Measurements from ENCODE around the gene TMC6.

Gene TMC6

GRCh38 chr17:78110363-78111015 lies 18.1 kb downstream of the TMC6 start:
- Mint-ChIP-seq H3K27me3 (no peaks in the 10 kb centered on the region), H3K4me3 (peak overlapping the region in 1 of 2 donors; percentile 53), H3K9me3 (no peaks in the 10 kb centered on the region), H3K27ac (peak overlapping the region in 1 of 2 donors; percentile 84), H3K36me3 (ENCODE audit: insufficient read depth) (peaks cover 71% of the 10 kb centered on the region), H3K4me1 (ENCODE audit: low read depth in 2 of 2) (peaks cover 34 to 38% of the 10 kb centered on the region in 2 donors)
- ATAC-seq (replicated peaks) (no peak), DNase-seq (no peak)

DNA sequence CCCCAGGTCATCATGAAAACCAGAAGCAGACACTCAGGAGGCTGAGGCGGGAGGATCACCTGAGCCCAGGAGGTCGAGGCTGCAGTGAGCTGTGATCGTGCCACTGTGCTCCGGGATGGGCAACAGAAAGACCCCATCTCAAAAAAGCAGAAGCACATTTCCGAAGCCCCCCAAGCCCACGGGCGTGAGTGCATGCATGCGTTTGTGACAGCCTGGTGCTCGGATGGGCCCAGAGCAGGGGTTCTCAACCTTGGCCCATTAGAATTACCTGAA lies 19.1 kb downstream of the TMC6 start:
- no peaks in the 10 kb centered on the region for H3K9me3 Mint-ChIP-seq

DNA sequence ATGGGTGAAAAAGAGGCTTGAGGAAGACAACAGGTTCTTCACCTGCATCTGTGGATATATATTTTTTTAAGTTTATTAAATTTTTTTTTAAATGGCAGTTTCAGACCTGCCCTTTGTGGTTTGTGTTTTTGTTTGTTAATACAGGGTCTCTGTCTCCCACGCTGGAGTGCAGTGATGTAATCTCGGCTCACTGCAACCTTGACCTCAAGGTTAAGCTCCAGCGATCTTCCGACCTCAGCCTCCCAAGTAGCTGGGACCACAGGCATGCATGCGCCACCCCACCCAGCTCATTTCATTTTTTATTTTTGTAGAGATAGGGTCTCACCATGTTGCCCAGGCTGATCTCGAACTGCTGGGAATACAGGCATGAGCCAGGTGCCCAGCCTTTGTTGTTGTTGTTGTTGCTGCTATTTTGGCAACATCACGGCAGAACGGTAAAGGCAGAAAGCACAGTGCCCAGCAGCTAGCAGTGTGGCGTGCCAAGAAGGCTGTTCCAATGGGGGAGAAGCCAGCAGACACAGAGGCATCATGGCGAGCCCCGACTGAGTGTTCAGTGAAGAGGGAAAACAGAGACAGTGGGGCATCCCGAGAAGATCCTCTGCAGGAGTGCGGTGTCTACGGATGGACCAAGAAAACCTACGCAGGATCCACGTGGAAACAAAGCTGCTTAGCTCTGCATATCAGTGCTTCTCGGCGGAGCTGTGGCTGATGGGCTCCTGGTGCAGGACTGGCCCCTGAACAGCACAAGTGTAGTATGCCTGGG lies 19.6 kb downstream of the TMC6 start:
- H3K36me3 Mint-ChIP-seq (ENCODE audit: insufficient read depth) = peaks cover 67% of the 10 kb centered on the region
- H3K4me3 Mint-ChIP-seq = no peak overlapping the region
- ATAC-seq (replicated peaks) (no peak), DNase-seq (no peak)
- peak overlapping the region in 1 of 2 donors; percentile 3 for H3K27ac Mint-ChIP-seq
- H3K27me3 Mint-ChIP-seq = no peaks in the 10 kb centered on the region
- peaks cover 22 to 25% of the 10 kb centered on the region in 2 donors for H3K4me1 Mint-ChIP-seq (ENCODE audit: low read depth in 2 of 2)
- H3K9me3 Mint-ChIP-seq = no peaks in the 10 kb centered on the region

More for the DNA sequence above, 19.1 kb downstream of the TMC6 start:
- no peak for DNase-seq
- H3K27ac Mint-ChIP-seq = no peak overlapping the region
- ATAC-seq (replicated peaks) = no peak
- H3K36me3 Mint-ChIP-seq (ENCODE audit: insufficient read depth) = peaks cover 72% of the 10 kb centered on the region
- H3K4me3 Mint-ChIP-seq = no peak overlapping the region
- no peaks in the 10 kb centered on the region for H3K27me3 Mint-ChIP-seq
- H3K4me1 Mint-ChIP-seq (ENCODE audit: low read depth in 2 of 2) = peaks cover 28 to 30% of the 10 kb centered on the region in 2 donors

DNA sequence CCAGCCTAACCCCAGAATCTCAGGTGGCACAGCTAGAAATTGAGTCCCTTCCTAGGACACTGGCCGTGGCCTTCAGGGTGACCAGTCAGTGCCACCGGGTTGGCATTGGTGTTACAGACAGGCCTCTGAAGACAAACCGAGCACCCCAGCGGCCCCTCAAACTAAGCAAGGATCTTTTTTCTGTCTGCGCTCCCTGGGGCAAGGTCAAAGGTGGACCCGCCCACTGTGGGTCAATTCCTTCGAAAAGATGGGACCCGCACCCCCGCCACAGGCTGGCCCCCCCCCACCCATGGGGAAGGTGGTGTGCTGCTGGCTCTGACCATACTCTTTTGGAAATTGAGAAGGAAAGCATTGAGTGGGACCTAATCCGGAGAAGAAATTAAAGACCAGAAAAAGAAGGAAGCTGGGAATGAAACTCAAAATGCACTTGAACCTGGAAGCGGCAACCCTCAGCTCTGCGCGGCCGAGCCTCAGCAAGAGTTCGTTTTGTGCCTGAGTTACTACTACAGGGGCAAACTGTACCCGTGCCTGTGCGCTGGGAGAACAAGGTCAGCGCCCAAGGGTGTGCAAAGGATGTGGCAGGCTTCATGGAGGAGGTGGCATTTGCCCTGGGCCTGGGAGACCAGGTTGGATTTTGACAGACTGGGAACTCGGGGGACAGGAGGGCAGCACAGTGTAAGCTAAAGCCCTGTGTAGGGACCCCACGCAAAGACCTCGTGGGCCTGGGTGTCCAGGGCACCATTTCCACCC lies 20.4 kb downstream of the TMC6 start:
- ATAC-seq (replicated peaks) (no peak), DNase-seq (no peak)
- peak overlapping the region in 1 of 2 donors; percentile 44 for H3K27ac Mint-ChIP-seq
- H3K27me3 Mint-ChIP-seq = no peaks in the 10 kb centered on the region
- H3K4me3 Mint-ChIP-seq = no peak overlapping the region
- no peaks in the 10 kb centered on the region for H3K9me3 Mint-ChIP-seq
- peaks cover 15 to 18% of the 10 kb centered on the region in 2 donors for H3K4me1 Mint-ChIP-seq (ENCODE audit: low read depth in 2 of 2)
- peaks cover 61% of the 10 kb centered on the region for H3K36me3 Mint-ChIP-seq (ENCODE audit: insufficient read depth)

DNA sequence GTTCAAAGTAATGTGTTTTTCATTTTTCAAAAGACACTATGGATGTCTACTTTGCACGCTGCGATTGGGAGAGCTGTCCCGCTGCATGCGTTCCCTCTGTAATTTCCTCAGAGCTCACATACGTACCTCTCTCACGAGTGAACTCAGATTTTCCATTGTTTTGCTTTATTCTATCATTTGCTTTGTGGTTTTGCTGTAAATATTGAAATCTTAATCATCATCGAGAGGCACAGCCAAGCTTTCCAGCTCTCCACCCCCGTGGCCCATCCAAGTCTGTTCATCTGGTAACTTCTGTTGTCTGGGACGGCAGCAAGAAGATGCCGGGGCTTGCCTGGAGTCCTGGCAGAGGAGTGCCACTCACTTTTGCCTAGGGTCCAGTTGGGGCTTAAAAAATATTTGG lies 21.1 kb downstream of the TMC6 start:
- H3K27me3 Mint-ChIP-seq = no peaks in the 10 kb centered on the region
- no peak for DNase-seq
- no peaks in the 10 kb centered on the region for H3K9me3 Mint-ChIP-seq
- H3K36me3 Mint-ChIP-seq (ENCODE audit: insufficient read depth) = peaks cover 61% of the 10 kb centered on the region
- H3K4me3 Mint-ChIP-seq = no peak overlapping the region
- H3K4me1 Mint-ChIP-seq (ENCODE audit: low read depth in 2 of 2) = peaks cover 9 to 12% of the 10 kb centered on the region in 2 donors
- ATAC-seq (replicated peaks) = no peak
- H3K27ac Mint-ChIP-seq = peak overlapping the region in 1 of 2 donors; percentile 44

DNA sequence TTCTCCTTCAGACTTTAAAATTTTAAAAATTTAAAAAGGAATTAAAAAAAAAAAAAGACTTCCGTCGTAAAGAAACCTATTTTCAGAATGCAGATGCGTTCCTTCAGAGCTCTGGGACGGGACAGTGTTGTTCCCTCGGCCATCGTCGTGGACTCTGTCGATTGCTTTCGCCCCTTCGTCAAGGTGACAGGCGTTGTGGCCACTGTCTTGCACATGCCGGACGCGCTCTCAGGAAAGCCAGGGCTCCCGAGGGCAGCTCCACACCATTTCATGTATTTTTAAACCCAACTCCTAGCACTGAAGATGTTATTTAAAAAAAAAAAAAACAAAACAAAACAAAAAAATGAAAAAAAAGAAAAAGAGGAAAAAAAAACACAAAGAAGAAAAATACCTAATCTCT lies 22.3 kb downstream of the TMC6 start:
- ATAC-seq (replicated peaks) (no peak), DNase-seq (no peak)
- Mint-ChIP-seq H3K36me3 (ENCODE audit: insufficient read depth) (peaks cover 65% of the 10 kb centered on the region), H3K27ac (no peak overlapping the region), H3K4me3 (no peak overlapping the region), H3K27me3 (no peaks in the 10 kb centered on the region), H3K9me3 (no peaks in the 10 kb centered on the region), H3K4me1 (ENCODE audit: low read depth in 2 of 2) (peaks cover 8 to 11% of the 10 kb centered on the region in 2 donors)

GRCh38 chr17:78105551-78105950 lies 23.0 kb downstream of the TMC6 start:
- H3K27me3 Mint-ChIP-seq = no peaks in the 10 kb centered on the region
- peaks cover 65% of the 10 kb centered on the region for H3K36me3 Mint-ChIP-seq (ENCODE audit: insufficient read depth)
- no peaks in the 10 kb centered on the region for H3K9me3 Mint-ChIP-seq
- no peak overlapping the region for H3K4me3 Mint-ChIP-seq
- ATAC-seq (replicated peaks) (no peak), DNase-seq (no peak)
- H3K27ac Mint-ChIP-seq = no peak overlapping the region
- peaks cover 6% of the 10 kb centered on the region in 2 donors for H3K4me1 Mint-ChIP-seq (ENCODE audit: low read depth in 2 of 2)

- ATAC-seq (replicated peaks) = no peak
- H3K4me1 Mint-ChIP-seq (ENCODE audit: low read depth in 2 of 2) = peaks cover 5% of the 10 kb centered on the region in 2 donors
- H3K27me3 Mint-ChIP-seq = no peaks in the 10 kb centered on the region
- DNase-seq = no peak
- H3K36me3 Mint-ChIP-seq (ENCODE audit: insufficient read depth) = peaks cover 65% of the 10 kb centered on the region
- H3K27ac Mint-ChIP-seq = no peak overlapping the region
- no peak overlapping the region for H3K4me3 Mint-ChIP-seq
- no peaks in the 10 kb centered on the region for H3K9me3 Mint-ChIP-seq
Observed at GRCh38 chr17:78105101-78105500, 23.5 kb downstream of the TMC6 start.

DNA sequence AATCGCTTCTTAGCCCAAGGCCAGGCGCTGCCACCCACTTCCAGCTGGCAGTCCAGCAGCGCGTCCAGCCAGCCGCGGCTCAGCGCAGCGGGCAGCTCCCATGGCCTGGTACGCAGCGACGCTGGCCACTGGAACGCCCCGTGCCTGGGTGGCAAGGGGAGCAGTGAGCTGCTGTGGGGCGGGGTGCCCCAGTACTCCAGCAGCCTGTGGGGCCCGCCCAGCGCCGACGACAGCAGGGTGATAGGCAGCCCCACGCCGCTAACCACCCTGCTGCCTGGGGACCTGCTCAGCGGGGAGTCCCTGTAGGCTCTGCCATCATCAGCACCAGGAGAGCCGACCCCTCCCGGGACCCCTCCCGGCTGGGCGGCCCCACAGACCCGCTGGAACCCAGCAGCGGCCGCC lies 24.0 kb downstream of the TMC6 start:
- Mint-ChIP-seq H3K9me3 (no peaks in the 10 kb centered on the region), H3K4me3 (no peak overlapping the region), H3K27me3 (no peaks in the 10 kb centered on the region), H3K4me1 (ENCODE audit: low read depth in 2 of 2) (peaks cover 5% of the 10 kb centered on the region in 2 donors), H3K27ac (no peak overlapping the region), H3K36me3 (ENCODE audit: insufficient read depth) (peaks cover 63% of the 10 kb centered on the region)
- DNase-seq (no peak), ATAC-seq (replicated peaks) (no peak)

DNA sequence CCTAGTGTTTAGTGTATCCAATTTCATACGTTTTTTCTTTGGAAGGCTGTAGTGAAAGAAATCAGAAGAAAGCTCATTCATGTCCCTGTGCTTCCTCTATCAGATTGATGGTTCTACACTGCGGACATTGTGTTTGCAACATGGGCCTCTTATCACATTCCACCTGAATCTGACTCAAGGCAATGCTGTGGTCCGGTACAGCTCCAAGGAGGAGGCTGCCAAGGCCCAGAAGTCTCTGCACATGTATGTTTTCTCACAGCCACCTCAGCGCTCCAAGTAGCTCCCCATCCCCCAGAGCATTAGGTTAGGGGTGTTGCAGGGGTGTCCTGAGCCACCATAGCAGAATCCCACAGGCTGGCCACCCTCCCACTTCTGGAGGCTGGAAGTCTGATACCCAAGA lies 25.2 kb downstream of the TMC6 start:
- Mint-ChIP-seq H3K9me3 (no peaks in the 10 kb centered on the region), H3K36me3 (ENCODE audit: insufficient read depth) (peaks cover 64% of the 10 kb centered on the region), H3K4me1 (ENCODE audit: low read depth in 2 of 2) (peaks cover under 1 to 5% of the 10 kb centered on the region in 2 donors), H3K27ac (no peak overlapping the region), H3K27me3 (no peaks in the 10 kb centered on the region), H3K4me3 (no peak overlapping the region)
- DNase-seq = no peak
- no peak for ATAC-seq (replicated peaks)

- Mint-ChIP-seq H3K9me3 (no peaks in the 10 kb centered on the region), H3K27ac (peak overlapping the region; percentile 12 to 49)
- no peak for ATAC-seq (replicated peaks)
Observed at GRCh38 chr17:78101542-78101941, 27.0 kb downstream of the TMC6 start.

GRCh38 chr17:78101112-78101511 lies 27.4 kb downstream of the TMC6 start:
- peak overlapping the region in 1 of 2 donors; percentile 12 for H3K27ac Mint-ChIP-seq
- DNase-seq = no peak
- no peaks in the 10 kb centered on the region for H3K4me1 Mint-ChIP-seq (ENCODE audit: low read depth in 2 of 2)
- no peak for ATAC-seq (replicated peaks)
- no peak overlapping the region for H3K4me3 Mint-ChIP-seq
- no peaks in the 10 kb centered on the region for H3K27me3 Mint-ChIP-seq
- H3K36me3 Mint-ChIP-seq (ENCODE audit: insufficient read depth) = peaks cover 75% of the 10 kb centered on the region
- H3K9me3 Mint-ChIP-seq = no peaks in the 10 kb centered on the region

More at GRCh38 chr17:78101542-78101941, 27.0 kb downstream of the TMC6 start:
- Mint-ChIP-seq H3K36me3 (ENCODE audit: insufficient read depth) (peaks cover 74% of the 10 kb centered on the region), H3K4me3 (no peak overlapping the region), H3K27me3 (no peaks in the 10 kb centered on the region), H3K4me1 (ENCODE audit: low read depth in 2 of 2) (no peaks in the 10 kb centered on the region)
- DNase-seq = no peak

GRCh38 chr17:78096093-78096492 lies 32.5 kb downstream of the TMC6 start:
- no peak overlapping the region for H3K27ac Mint-ChIP-seq
- H3K36me3 Mint-ChIP-seq (ENCODE audit: insufficient read depth) = peaks cover 86% of the 10 kb centered on the region
- H3K4me1 Mint-ChIP-seq (ENCODE audit: low read depth in 2 of 2) = no peaks in the 10 kb centered on the region

DNA sequence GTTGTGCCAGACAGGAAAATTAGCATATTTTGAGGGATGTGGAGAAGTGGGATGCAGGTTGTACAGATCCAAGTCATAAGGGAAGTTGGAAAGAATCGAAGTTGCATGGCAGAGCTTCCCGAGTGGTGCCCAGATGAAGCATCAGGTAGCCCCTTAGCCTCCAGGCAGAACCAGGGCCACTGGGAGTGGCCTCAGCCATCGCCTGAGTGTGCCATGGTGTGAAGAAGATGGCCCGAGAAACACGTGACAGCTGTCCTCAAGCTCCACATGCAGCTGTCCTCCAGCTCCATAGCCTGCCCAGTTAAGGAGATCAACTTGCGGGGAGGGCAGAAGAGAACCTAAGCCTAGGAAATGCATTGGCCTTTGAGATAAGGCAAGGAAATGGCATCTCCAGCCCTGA lies 33.5 kb downstream of the TMC6 start:
- ATAC-seq (replicated peaks) = no peak
- Mint-ChIP-seq H3K36me3 (ENCODE audit: insufficient read depth) (peaks cover 86% of the 10 kb centered on the region), H3K4me3 (no peak overlapping the region)

More at GRCh38 chr17:78096093-78096492, 32.5 kb downstream of the TMC6 start:
- ATAC-seq (replicated peaks) = no peak
- H3K9me3 Mint-ChIP-seq = no peaks in the 10 kb centered on the region
- DNase-seq = no peak
- H3K27me3 Mint-ChIP-seq = no peaks in the 10 kb centered on the region
- no peak overlapping the region for H3K4me3 Mint-ChIP-seq

More for the DNA sequence above, 33.5 kb downstream of the TMC6 start:
- Mint-ChIP-seq H3K9me3 (no peaks in the 10 kb centered on the region), H3K27me3 (no peaks in the 10 kb centered on the region), H3K27ac (no peak overlapping the region), H3K4me1 (ENCODE audit: low read depth in 2 of 2) (no peaks in the 10 kb centered on the region)
- no peak for DNase-seq
